Lower leg skin (tissue), 4 donors: ENCODE measurements around the gene ZDHHC14. TPM values are rescaled to one million over a fixed set of nuclear protein-coding genes. Genes with fewer than 3 reads are reported as not detected.
"Not testable (repeated sequence)": the region's sequence is repeated elsewhere in the genome, so short reads cannot be mapped to it uniquely, and the experiment has no call there.

Experiments used
- DNase-seq, 2 donors: peaks; one replicate each; pipeline ENCODE4 v3.0.0-alpha.2; 2019; ENCODE audit warnings: low spot score in 2 of 2
- H3K4me3 ChIP-seq: fragments of 200-600 bp; sonication (generic); 2 replicates; pipeline ENCODE4 v1.5.1; 2017; ENCODE audit warnings: mild to moderate bottlenecking, low read depth; ENCODE audit not compliant: poor library complexity, severe bottlenecking
- POLR2A ChIP-seq, 2 donors: fragments of 450-650 bp; IDR thresholded peaks; one replicate each; pipeline ENCODE4 v1.6.1; 2016 to 2017; ENCODE audit warnings: antibody characterized with exemption in 2 of 2, mild to moderate bottlenecking in 1 of 2, moderate library complexity in 1 of 2
- WGBS, 2 donors: methylation state at CpG; one replicate each; pipeline ENCODE4 v1.1.5; 2018; 5-methylcytosine and 5-hydroxymethylcytosine counted together
- intact Hi-C: fragments of 100-400 bp; cut with DNase I; formaldehyde crosslinking; loops from one replicate; pipeline ENCODE4 v1.15.0; 2023; ENCODE audit warnings: low total_unique reads
- total RNA-seq, 4 donors: library from RNA; depleted of rRNA; stranded (reverse); fragments of >200 nt; gene quantifications; one replicate each; pipeline ENCODE4 v1.1.0, GENCODE V29; 2016
- TF ChIP-seq, protein P1 (sequence below), 3 donors: fragments of 450-650 bp; IDR thresholded peaks; one replicate each; pipeline ENCODE4 v1.5.1; 2016; ENCODE audit warnings: antibody characterized with exemption in 3 of 3, mild to moderate bottlenecking in 3 of 3, moderate library complexity in 2 of 3

Gene ZDHHC14
- total RNA-seq, 4 donors from 2014 or later = 4.5 to 8.3 (median 6.1) TPM

DNA sequence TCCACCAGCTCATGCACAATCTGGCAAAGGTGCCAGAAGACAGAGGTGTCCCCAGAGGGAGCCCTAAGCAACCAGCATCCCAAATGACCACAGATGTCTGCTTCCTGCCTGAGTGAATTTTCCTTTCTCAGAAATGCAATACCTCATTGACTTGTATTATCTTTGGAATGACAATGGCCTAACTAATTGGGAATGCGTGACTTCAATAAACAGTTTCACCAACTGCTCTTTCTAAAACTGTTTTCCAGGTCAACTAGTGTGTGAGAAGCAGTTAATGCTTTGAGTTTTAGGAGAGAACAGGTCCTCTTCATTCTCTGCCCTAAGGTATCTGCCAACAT lies 333.1 kb downstream of the ZDHHC14 start:
- intact Hi-C loops = no loop called here
- 70 to 78% methylated on average over 1 of the region's 1 CpG for WGBS, 2 donors
- TF ChIP-seq POLR2A (IDR thresholded peaks at IDR 0.05) = no peak
- TF ChIP-seq, protein P1, sequence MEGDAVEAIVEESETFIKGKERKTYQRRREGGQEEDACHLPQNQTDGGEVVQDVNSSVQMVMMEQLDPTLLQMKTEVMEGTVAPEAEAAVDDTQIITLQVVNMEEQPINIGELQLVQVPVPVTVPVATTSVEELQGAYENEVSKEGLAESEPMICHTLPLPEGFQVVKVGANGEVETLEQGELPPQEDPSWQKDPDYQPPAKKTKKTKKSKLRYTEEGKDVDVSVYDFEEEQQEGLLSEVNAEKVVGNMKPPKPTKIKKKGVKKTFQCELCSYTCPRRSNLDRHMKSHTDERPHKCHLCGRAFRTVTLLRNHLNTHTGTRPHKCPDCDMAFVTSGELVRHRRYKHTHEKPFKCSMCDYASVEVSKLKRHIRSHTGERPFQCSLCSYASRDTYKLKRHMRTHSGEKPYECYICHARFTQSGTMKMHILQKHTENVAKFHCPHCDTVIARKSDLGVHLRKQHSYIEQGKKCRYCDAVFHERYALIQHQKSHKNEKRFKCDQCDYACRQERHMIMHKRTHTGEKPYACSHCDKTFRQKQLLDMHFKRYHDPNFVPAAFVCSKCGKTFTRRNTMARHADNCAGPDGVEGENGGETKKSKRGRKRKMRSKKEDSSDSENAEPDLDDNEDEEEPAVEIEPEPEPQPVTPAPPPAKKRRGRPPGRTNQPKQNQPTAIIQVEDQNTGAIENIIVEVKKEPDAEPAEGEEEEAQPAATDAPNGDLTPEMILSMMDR (IDR thresholded peaks at IDR 0.05) = no peak
- H3K4me3 ChIP-seq = no peak overlapping the region
- DNase-seq = no peak

DNA sequence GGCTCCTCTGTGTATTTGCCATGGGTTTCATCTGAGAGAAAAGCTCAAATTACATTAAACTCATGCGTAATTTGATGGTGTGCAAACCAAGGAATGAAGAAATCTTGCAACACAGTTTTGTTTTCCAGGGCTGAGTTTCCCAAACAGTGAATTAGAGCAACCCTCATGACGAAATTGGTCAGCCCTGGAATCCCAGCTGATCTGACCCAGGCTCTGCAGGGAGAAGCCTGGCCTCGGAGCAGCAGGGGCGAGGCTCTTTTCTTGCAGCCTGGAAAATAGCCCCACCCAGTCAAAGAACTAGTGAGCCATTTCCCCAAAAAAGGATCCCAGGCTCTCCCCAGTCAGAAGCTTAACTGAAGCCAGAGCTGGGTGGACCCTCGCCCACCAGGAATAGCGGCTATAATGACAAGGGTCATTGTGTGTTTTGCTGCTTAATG lies 334.8 kb downstream of the ZDHHC14 start:
- intact Hi-C loops = no loop called here
- no peak overlapping the region for H3K4me3 ChIP-seq
- peak; percentile 78 to 93 for DNase-seq
- 50 to 53% methylated on average over 6 of the region's 6 CpGs for WGBS, 2 donors
- no peak for TF ChIP-seq POLR2A (IDR thresholded peaks at IDR 0.05)
- TF ChIP-seq, protein P1 (IDR thresholded peaks at IDR 0.05) = no peak

DNA sequence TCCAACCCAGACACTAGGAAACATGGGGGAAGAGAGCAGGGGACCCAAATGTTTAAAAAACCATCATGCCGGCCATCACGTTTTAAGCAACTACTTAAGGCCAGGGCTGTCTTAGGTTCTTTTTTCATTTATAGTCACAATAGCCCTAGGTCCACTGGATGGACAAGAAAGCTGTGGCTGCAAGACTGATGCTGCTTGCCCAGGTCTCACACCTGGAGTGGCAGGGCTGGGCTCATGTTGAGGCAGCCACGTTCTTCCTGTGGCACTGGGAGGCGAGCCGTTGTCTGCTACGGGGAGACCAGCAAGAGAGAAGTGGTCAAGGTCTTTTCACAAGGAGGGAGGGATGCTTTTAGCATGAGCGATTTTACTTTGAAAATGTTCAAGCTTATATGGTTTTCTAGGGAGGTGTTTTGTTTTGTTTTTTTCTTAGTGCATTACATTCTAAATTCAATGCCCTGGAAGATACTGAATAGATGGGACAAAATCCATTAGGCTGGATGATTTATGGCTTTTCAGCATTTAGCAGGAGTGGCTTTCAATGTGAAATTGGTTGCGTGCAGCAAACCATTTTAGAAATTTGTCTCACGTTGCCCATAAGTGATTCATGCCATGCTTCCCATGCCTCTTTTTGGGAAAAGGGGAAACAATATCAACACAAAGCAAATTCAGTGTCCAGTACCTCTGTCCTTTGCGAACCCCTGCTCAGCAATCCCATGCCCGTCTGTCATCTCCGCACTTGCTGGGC lies 335.4 kb downstream of the ZDHHC14 start:
- peak in 1 of 2 donors; percentile 80 for DNase-seq
- H3K4me3 ChIP-seq = no peak overlapping the region
- TF ChIP-seq, protein P1 (IDR thresholded peaks at IDR 0.05) = no peak
- TF ChIP-seq POLR2A (IDR thresholded peaks at IDR 0.05) = no peak
- intact Hi-C loops = no loop called here
- 75 to 77% methylated on average over 12 of the region's 12 CpGs for WGBS, 2 donors

DNA sequence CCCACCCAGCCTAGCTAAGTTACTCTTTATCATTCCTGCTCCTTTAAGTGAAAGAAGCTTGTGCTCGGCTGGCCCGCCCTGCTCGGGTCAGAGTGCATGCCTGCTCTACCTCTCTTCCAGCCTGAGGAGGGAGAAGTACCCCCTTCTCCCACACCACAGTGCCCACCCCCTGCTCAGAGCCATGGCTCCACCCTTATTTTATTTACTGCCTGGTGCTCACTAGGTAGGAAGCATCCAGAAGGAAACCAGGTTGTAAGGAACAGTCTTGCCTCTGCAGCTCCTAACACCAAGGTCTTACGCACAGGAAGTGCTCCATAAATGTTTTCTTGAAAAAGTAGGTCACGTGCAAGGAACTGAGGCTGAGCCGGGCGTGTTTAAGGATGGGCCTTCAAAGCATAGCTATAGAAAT lies 336.4 kb downstream of the ZDHHC14 start:
- WGBS, 2 donors = 56 to 66% methylated on average over 7 of the region's 7 CpGs
- H3K4me3 ChIP-seq = no peak overlapping the region
- DNase-seq = peak in 1 of 2 donors; percentile 79
- intact Hi-C loops = no loop called here
- no peak for TF ChIP-seq POLR2A (IDR thresholded peaks at IDR 0.05)
- TF ChIP-seq, protein P1 (IDR thresholded peaks at IDR 0.05) = no peak

DNA sequence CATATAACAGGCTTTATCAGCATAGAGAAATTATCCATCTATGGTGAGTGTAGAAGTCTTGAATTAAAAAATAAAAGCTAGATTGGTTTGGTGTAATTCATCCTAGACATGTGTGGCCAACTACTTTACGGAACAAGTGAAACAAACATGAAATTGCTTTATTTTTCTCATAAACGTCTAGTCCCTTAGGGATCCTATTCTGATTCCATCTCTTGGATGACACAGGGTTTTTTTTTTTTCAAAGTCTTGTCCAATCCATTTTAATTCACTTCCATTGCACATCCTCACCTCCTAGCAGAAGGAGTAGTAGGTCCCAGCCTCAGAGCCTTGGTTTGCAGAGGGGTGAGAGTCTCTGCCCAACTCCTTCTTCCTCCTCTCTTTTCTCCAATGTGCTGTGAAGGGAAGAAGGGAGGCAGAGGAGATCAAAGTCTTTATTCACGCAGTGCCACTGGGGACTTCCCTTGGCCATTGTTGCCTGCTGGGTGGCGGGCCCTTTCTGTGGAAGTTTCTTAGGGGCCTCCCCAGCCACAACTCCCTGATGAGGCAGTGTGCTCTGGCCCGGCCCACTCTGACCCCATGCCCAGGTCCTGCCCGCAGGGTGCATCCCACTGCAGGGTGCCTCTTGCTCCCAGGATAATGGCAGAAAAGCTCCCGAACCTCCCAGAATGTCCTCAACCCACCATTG lies 337.7 kb downstream of the ZDHHC14 start:
- TF ChIP-seq POLR2A (IDR thresholded peaks at IDR 0.05) = no peak
- TF ChIP-seq, protein P1 (IDR thresholded peaks at IDR 0.05) = no peak
- peak in 1 of 2 donors; percentile 75 for DNase-seq
- H3K4me3 ChIP-seq = no peak overlapping the region
- 62 to 66% methylated on average over 7 of the region's 7 CpGs for WGBS, 2 donors
- intact Hi-C loops = no loop called here

DNA sequence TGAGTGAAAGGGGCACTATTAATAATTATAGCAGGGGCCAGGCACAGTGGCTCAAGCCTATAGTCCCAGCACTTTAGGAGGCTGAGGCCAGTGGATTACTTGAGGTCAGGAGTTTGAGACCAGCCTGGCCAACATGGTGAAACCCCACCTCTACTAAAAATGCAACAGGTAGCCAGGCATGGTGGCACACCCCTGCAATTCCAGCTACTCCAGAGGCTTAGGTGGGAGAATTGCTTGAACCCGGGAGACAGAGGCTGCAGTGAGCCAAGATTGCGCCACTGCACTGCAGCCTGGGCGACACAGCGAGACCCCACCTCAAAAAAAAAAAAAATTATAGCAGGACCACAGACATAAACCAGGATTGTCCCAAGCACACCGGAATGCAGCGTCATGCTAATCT lies 340.0 kb downstream of the ZDHHC14 start:
- H3K4me3 ChIP-seq, intact Hi-C loops: not testable (repeated sequence)
- WGBS, 2 donors = 98 to 99% methylated on average over 6 of the region's 6 CpGs
- peak in 1 of 2 donors; percentile 54 for DNase-seq
